GM12874 (cell line): Measurements from ENCODE around the gene ITGA11.

ENCODE experiments used
- CTCF ChIP-seq: IDR thresholded peaks from 2 replicates; pipeline ENCODE4 v1.5.1; 2011; ENCODE audit warnings: low read depth, mild to moderate bottlenecking, control low read depth, low read length, moderate library complexity; ENCODE audit not compliant: insufficient read depth

ITGA11 gene

GRCh38 chr15:68402432-68403160 is 29.4 kb downstream of the ITGA11 start:
- no peak for TF ChIP-seq CTCF

GRCh38 chr15:68401496-68402431 is 30.2 kb downstream of the ITGA11 start:
- TF ChIP-seq CTCF, result no peak

GRCh38 chr15:68400066-68400456 is 31.9 kb downstream of the ITGA11 start:
- no peak for TF ChIP-seq CTCF

GRCh38 chr15:68399096-68400065 is 32.6 kb downstream of the ITGA11 start:
- no peak for TF ChIP-seq CTCF

- TF ChIP-seq CTCF, result no peak
Measured at GRCh38 chr15:68396068-68396467, 35.9 kb downstream of the ITGA11 start.

GRCh38 chr15:68391121-68391520 is 40.8 kb downstream of the ITGA11 start:
- TF ChIP-seq CTCF, result no peak
